ENCODE measurements around the gene SLC10A1. TPM values are rescaled to one million over a fixed set of nuclear protein-coding genes. Genes with fewer than 3 reads are reported as not detected.

SLC10A1 gene
- total and polyA plus RNA-seq, 2 of the 4 experiments (the other 2 are of a cell fraction) = 0.03 TPM; not detected in 1

- Histone ChIP-seq H4K8ac (ENCODE audit: low read depth in 2 of 2, low read length in 2 of 2) (no peak overlapping the region), H4K5ac (ENCODE audit: low read depth, low read length) (no peak overlapping the region), H2BK20ac (ENCODE audit: low read depth, low read length) (no peak overlapping the region), H2BK5ac (ENCODE audit: low read depth, low read length, poor library complexity, severe bottlenecking) (no peak overlapping the region), H3K23ac (ENCODE audit: low read depth, low read length) (no peak overlapping the region), H3K9me1 (ENCODE audit: insufficient read depth, low read length) (no peaks in the 10 kb centered on the region), H3K9me3 (ENCODE audit: control insufficient read depth, insufficient read depth, low read length) (no peaks in the 10 kb centered on the region), H3K4me1 (ENCODE audit: control insufficient read depth, insufficient read depth, low read length) (no peaks in the 10 kb centered on the region), H2AK9ac (replicated peaks; ENCODE audit: low read depth, low read length, poor library complexity) (no peak overlapping the region), H3K36me3 (ENCODE audit: control insufficient read depth, insufficient read depth, low read length) (no peaks in the 10 kb centered on the region), H3K14ac (replicated peaks; ENCODE audit: low read depth, low read length) (no peak overlapping the region), H3K4me3 (ENCODE audit: insufficient read depth, low read depth, low read length) (no peak overlapping the region), H2AK5ac (ENCODE audit: low read depth, low read length) (no peak overlapping the region), H3K4me2 (ENCODE audit: low read depth, low read length) (no peak overlapping the region), H3K9ac (ENCODE audit: low read depth, low read length) (no peak overlapping the region), H3K27me3 (ENCODE audit: control insufficient read depth, insufficient read depth, low read length) (peaks cover 33% of the 10 kb centered on the region), H4K20me1 (ENCODE audit: insufficient read depth, low read length) (no peaks in the 10 kb centered on the region), H3K18ac (ENCODE audit: low read depth, low read length) (no peak overlapping the region), H3K27ac (ENCODE audit: insufficient read depth, low read length) (no peak overlapping the region), H2BK120ac (ENCODE audit: low read depth, low read length) (no peak overlapping the region), H2AFZ (replicated peaks; ENCODE audit: low read length, poor library complexity) (no peak overlapping the region), H2BK15ac (ENCODE audit: low read depth, low read length) (no peak overlapping the region), H4K91ac (ENCODE audit: insufficient read depth, low read depth, low read length) (no peak overlapping the region), H3K56ac (ENCODE audit: extremely low read depth, insufficient read depth, low read length) (no peak overlapping the region), H3K4ac (ENCODE audit: low read depth, low read length) (no peak overlapping the region), H3K79me1 (ENCODE audit: low read depth in 1 of 2, low read length in 2 of 2) (no peaks in the 10 kb centered on the region)
- intact Hi-C loops (cut with micrococcal nuclease) (no loop called here), in situ Hi-C loops (cut with MboI; ENCODE audit: low sequenced_read_pairs) (loop anchor here (25.0 kb wide), 1 partner anchor 473 kb away; no protein-coding TSS in a partner anchor), dilution Hi-C loops (cut with HindIII; ENCODE audit: low sequenced_read_pairs, unreplicated experiment) (no loop called here)
- ATAC-seq (ENCODE audit: low read depth) (no peak), DNase-seq (no peak)
- WGBS, 2 experiments (ENCODE audit: extremely low coverage in 2 of 2, insufficient read length in 1 of 2) = no CpG with 5 or more reads among the region's 3 CpGs
- CTCF ChIA-PET = no interaction called here
- no peak for TF ChIP-seq ELK1 (IDR thresholded peaks at IDR 0.05; ENCODE audit: borderline replicate concordance, low read depth, low read length)
- TF ChIP-seq MAFK (IDR thresholded peaks at IDR 0.05; ENCODE audit: low read depth, low read length) = no peak
- TF ChIP-seq POLR2A (IDR thresholded peaks at IDR 0.05; ENCODE audit: low read depth, low read length) = no peak
- TF ChIP-seq USF2 (IDR thresholded peaks at IDR 0.05; ENCODE audit: low read depth, low read length) = no peak
- BruUV-seq (replicated peaks) = no TSS peak
- POLR2A ChIA-PET (ENCODE audit: unreplicated experiment) = no interaction called here
These were observed 41.9 kb upstream of the SLC10A1 start for GRCh38 chr14:69838881-69839416.
